KMS-11 (cell line): ENCODE measurements around the gene VAT1.

Source experiments
- H2AFZ ChIP-seq: fragments of 200-600 bp; sonication (generic); 2 replicates; pipeline ENCODE4 v1.6.1; 2016; ENCODE audit warnings: antibody characterized with exemption, mixed run types, low read depth
- H3K27ac ChIP-seq: fragments of 200-600 bp; sonication (generic); 2 replicates; pipeline ENCODE4 v1.6.1; 2016; ENCODE audit warnings: mild to moderate bottlenecking, mixed run types
- H3K27me3 ChIP-seq: fragments of 200-600 bp; sonication (generic); 2 replicates; pipeline ENCODE4 v1.6.1; 2017; ENCODE audit warnings: mild to moderate bottlenecking, low read depth, mixed run types, moderate library complexity; ENCODE audit not compliant: insufficient read depth
- H3K36me3 ChIP-seq: fragments of 200-600 bp; sonication (generic); 2 replicates; pipeline ENCODE4 v1.6.1; 2017; ENCODE audit warnings: mild to moderate bottlenecking, mixed run types; ENCODE audit not compliant: insufficient read depth
- H3K4me1 ChIP-seq: fragments of 200-600 bp; sonication (generic); 2 replicates; pipeline ENCODE4 v1.6.1; 2016; ENCODE audit warnings: mild to moderate bottlenecking, low read depth, mixed run types; ENCODE audit not compliant: poor library complexity, severe bottlenecking
- H3K4me2 ChIP-seq: fragments of 200-600 bp; sonication (generic); 2 replicates; pipeline ENCODE4 v1.7.0; 2016; ENCODE audit warnings: mild to moderate bottlenecking, mixed run types
- H3K4me3 ChIP-seq: fragments of 200-600 bp; sonication (generic); IDR thresholded peaks from 2 replicates; pipeline ENCODE4 v1.6.1; 2017; ENCODE audit warnings: low read depth, low read length, mixed read lengths; ENCODE audit not compliant: insufficient read depth
- H3K79me2 ChIP-seq: fragments of 200-600 bp; sonication (generic); 2 replicates; pipeline ENCODE4 v1.6.1; 2016; ENCODE audit warnings: low read depth, mixed run types; ENCODE audit not compliant: insufficient read depth
- H3K9ac ChIP-seq: fragments of 200-600 bp; sonication (generic); 2 replicates; pipeline ENCODE4 v1.6.1; 2016; ENCODE audit warnings: mild to moderate bottlenecking, mixed run types
- H4K20me1 ChIP-seq: fragments of 200-600 bp; sonication (generic); 2 replicates; pipeline ENCODE4 v1.6.1; 2016; ENCODE audit warnings: mild to moderate bottlenecking, mixed run types; ENCODE audit not compliant: insufficient read depth
- CTCF ChIP-seq: fragments of 200-600 bp; sonication (generic); conservative IDR thresholded peaks from 2 replicates; pipeline ENCODE4 v1.6.1; 2017; ENCODE audit warnings: low read depth, mild to moderate bottlenecking, antibody characterized with exemption, low read length, moderate library complexity, mixed read lengths

The VAT1 gene

GRCh38 chr17:43016216-43016615 lies 6.0 kb downstream of the VAT1 start:
- Histone ChIP-seq H3K4me1 (peaks cover 10% of the 10 kb centered on the region), H3K4me2 (no peak overlapping the region), H3K9ac (no peak overlapping the region)

GRCh38 chr17:43015579-43015978 lies 6.6 kb downstream of the VAT1 start:
- H3K4me2 ChIP-seq = no peak overlapping the region
- H3K4me1 ChIP-seq = peaks cover 10% of the 10 kb centered on the region
- no peaks in the 10 kb centered on the region for H3K36me3 ChIP-seq
- H3K79me2 ChIP-seq = no peaks in the 10 kb centered on the region
- no peak overlapping the region for H3K9ac ChIP-seq
- no peak overlapping the region for H3K27ac ChIP-seq
- no peak for TF ChIP-seq CTCF
- H3K27me3 ChIP-seq = no peaks in the 10 kb centered on the region
- no peaks in the 10 kb centered on the region for H4K20me1 ChIP-seq
- no peak overlapping the region for H3K4me3 ChIP-seq
- H2AFZ ChIP-seq = no peak overlapping the region

More at GRCh38 chr17:43016216-43016615, 6.0 kb downstream of the VAT1 start:
- no peak overlapping the region for H2AFZ ChIP-seq
- H3K27me3 ChIP-seq = no peaks in the 10 kb centered on the region
- H3K36me3 ChIP-seq = no peaks in the 10 kb centered on the region
- H3K4me3 ChIP-seq = no peak overlapping the region
- no peak overlapping the region for H3K27ac ChIP-seq
- H3K79me2 ChIP-seq = no peaks in the 10 kb centered on the region
- no peaks in the 10 kb centered on the region for H4K20me1 ChIP-seq
- TF ChIP-seq CTCF = no peak

GRCh38 chr17:43014649-43015542 lies 7.3 kb downstream of the VAT1 start:
- Histone ChIP-seq H3K79me2 (no peaks in the 10 kb centered on the region), H3K4me1 (peaks cover 10% of the 10 kb centered on the region), H3K4me2 (no peak overlapping the region), H3K9ac (no peak overlapping the region), H3K4me3 (no peak overlapping the region), H4K20me1 (no peaks in the 10 kb centered on the region), H3K27ac (no peak overlapping the region), H3K36me3 (no peaks in the 10 kb centered on the region), H2AFZ (no peak overlapping the region), H3K27me3 (no peaks in the 10 kb centered on the region)
- no peak for TF ChIP-seq CTCF

GRCh38 chr17:43014020-43014648 lies 8.1 kb downstream of the VAT1 start:
- Histone ChIP-seq H3K9ac (no peak overlapping the region), H3K79me2 (no peaks in the 10 kb centered on the region), H3K27me3 (no peaks in the 10 kb centered on the region), H3K36me3 (no peaks in the 10 kb centered on the region), H3K4me1 (peaks cover 10% of the 10 kb centered on the region), H3K4me3 (no peak overlapping the region), H3K27ac (no peak overlapping the region), H2AFZ (no peak overlapping the region), H3K4me2 (no peak overlapping the region), H4K20me1 (no peaks in the 10 kb centered on the region)
- no peak for TF ChIP-seq CTCF
